HPDE6-E6E7 (cell line): ENCODE measurements around the gene RHOT1.
"Not testable (repeated sequence)": the region's sequence is repeated elsewhere in the genome, so short reads cannot be mapped to it uniquely, and the experiment has no call there.

Experiments used
- DNase-seq: peaks from one replicate; pipeline ENCODE4 v3.0.0; 2011; ENCODE audit warnings: missing footprints; ENCODE audit errors: extremely low spot score

Gene RHOT1

GRCh38 chr17:32142038-32142856 is at the start of gene RHOT1:
RHOT1 (plus strand) TSS chr17:32142502; CDS start chr17:32142693, 191 bp downstream.
- DNase-seq, result peak; percentile 72

DNA sequence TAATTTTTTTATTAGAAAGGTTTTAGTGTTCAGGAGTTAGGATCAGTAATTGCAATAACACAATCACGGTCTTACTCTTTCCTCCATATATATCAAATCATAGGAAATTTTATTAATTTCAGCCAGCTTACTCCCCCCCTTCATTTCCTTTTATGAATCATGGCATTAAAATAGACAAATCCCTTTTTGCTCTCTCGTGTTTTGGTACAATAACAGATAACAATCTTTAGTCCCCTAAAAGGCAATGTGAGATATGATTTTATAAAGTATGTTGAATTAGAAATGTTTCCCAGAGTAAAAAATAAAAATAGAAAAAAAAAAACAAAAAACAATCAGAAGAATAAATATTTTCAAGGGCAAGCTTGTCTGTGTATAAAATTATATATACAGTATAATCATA is 42.6 kb upstream of the RHOT1 start:
- no peak for DNase-seq

DNA sequence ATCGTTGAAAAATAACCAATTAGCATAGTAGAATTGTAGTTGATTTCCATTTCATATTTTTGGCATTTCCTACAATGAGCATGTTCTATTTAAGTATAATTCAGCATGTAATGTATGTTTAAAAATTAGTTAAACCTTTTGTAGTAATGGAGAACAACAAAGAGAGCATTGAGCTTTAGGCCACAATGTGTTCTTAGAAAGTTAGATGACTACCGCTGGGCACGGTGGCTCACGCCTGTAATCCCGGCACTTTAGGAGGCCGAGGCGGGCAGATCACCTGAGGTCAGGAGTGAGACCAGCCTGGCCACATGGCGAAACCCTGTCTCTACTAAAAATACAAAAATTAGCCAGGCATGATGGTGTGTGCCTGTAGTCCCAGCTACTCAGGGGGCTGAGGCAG is 42.0 kb upstream of the RHOT1 start:
- DNase-seq, result not testable (repeated sequence)

GRCh38 chr17:32100971-32101631 is 41.2 kb upstream of the RHOT1 start:
- no peak for DNase-seq

- no peak for DNase-seq
Observed at GRCh38 chr17:32102172-32102571, 40.1 kb upstream of the RHOT1 start.

GRCh38 chr17:32102646-32103186 is 39.6 kb upstream of the RHOT1 start:
- DNase-seq, result no peak

GRCh38 chr17:32103476-32104113 is 38.7 kb upstream of the RHOT1 start:
- DNase-seq, result no peak

GRCh38 chr17:32104158-32104557 is 38.1 kb upstream of the RHOT1 start:
- DNase-seq, result no peak

- DNase-seq, result not testable (repeated sequence)
Observed at GRCh38 chr17:32106471-32106981, 35.8 kb upstream of the RHOT1 start.

DNA sequence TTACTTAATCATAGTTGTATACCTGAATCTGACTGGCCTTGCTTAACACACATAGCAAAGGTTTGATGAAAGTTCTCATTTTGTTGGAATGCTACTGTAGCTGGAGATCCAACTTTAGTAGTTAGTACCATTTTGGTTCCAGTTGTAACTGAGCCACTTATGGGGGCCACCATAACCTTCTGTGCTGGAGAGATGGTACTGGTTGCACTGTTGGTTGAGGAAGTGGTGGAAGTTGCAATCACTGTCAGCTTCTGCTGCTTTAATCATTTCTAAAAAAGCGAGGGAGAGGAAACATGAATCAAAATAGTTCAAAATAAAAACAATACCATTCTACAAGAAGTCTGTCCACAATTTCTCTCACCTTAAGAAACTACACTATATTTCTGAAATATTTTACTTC is 35.1 kb upstream of the RHOT1 start:
- not testable (repeated sequence) for DNase-seq

DNA sequence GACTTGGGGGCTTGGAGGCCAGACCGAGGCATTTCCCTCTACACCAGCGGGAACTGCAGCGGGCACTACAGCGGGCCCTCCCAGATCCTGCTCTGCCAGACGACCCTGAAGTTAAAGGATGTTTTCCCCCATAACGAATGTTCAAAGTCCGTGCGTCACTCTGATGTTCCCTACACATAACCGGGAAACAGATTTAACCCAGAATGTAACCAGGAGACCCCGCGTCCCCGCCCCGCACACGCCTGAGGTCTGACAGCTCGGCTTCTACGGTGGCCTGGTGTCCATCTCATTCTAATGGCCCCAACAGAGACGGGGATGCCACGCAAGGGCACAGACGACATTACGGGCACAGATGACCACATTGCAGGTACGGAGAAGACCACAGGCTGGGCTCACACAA is 31.7 kb upstream of the RHOT1 start:
- no peak for DNase-seq

GRCh38 chr17:32111141-32111771 is 31.0 kb upstream of the RHOT1 start:
- no peak for DNase-seq

- DNase-seq, result no peak
Observed at GRCh38 chr17:32112416-32112815, 29.9 kb upstream of the RHOT1 start.

DNA sequence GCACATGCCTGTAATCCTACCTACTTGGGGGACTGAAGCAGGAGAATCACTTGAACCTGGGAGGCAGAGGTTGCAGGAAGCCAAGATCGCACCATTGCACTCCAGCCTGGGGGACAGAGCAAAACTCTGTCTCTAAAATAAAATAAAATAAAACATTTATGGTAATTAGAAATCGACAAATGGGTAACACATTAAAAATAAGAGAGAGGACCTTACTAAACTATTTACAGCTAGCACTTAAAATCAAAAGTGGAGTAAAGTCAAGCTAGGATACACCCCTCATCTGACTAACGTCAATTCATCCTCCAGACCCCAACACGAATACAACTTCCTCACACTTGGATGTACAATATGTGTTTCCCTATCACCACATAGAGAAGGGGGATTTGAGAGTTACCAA is 27.8 kb upstream of the RHOT1 start:
- no peak for DNase-seq

DNA sequence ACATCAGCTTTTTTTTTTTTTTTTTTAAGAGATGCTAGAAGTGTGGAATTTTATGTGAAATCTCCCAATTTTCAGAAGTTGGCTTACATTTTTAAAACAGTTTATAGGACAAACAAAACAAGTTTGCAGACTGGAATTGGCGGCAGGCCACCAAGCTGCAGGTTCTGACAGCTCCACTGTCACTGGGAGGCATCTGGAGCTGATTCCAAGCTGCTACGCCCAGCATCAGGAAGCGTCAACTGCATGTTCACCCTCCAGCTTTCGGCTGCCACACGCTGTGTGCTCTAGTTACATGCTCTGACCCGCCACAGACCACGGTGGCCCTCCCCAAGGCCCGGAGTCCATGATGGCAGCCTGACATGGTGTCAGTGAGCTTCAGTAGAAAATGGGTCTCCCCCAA is 26.8 kb upstream of the RHOT1 start:
- not testable (repeated sequence) for DNase-seq

DNA sequence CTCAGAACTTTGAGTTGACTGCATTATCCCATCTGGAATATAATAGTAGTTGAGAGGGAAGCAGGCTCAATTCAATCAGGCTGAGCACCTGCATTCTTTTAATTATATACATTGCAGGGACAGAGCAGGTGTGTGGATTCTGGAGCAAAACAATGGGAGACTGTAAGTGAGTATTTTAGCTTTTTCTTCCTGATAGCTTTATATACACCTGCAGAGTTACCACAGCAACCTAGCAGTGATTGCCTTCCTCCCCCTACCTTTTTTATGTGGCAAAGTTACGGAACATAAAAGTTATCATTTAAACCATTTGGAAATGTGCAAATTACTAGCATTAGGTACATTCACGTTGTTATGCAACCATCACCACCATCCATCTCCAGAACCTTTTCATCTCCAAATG is 25.4 kb upstream of the RHOT1 start:
- DNase-seq, result no peak

DNA sequence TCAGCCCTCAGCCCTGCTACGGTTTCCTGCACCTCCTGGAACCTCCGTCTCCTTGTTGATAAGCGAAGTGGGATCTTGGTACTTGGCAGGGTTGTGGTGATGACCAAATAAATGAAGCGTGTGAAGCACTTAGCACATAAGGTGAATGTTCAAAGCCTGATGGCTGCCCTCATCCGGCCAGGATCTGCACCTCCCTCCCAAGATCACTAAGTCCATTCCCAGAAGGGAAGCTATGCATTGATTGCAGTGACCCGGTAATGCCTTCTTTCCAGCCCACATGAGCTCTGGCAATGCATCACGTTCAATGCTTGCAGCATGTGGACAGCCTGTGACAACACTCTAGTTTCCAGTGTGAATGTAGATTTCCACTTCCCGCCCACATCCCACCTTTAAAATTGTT is 24.9 kb upstream of the RHOT1 start:
- no peak for DNase-seq

DNA sequence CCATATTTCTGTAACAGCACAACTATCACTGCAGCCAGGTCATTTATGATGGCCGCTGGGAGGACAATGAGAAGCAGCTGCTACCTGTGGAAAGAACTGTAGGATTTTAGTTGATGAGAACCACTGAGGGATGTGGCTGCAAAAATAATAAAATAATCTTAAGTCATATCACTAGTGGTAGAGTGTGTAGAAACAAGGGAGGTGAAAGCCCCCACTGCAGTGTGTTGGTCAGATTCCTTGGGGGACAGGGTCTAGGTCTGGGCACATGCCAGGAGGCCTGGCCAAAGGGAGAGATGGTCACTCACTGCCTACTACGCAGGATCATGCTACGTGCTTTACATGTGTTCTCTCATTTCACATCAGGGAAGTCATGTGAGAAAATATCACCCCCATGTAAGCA is 24.2 kb upstream of the RHOT1 start:
- DNase-seq, result not testable (repeated sequence)

DNA sequence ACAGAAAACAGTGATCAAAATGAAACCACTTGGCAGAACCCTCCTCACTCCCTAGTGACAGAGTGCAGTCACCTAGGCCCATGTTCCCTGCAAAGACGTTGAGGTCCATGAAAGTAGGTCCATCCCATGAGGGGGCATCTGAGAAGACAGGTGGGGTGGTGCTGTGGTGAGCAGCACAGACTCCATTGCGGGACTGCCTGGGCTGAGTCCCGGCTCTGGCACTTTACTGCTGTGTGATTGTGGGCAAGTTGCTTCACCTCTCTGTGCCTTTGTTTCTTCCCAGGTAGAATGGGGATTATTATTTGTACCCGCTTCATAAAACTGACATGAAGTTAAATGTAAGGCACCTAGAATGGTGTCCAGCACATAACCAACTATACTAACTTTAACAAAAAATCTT is 23.5 kb upstream of the RHOT1 start:
- DNase-seq, result no peak

GRCh38 chr17:32120141-32120540 is 22.2 kb upstream of the RHOT1 start:
- no peak for DNase-seq

GRCh38 chr17:32120716-32121115 is 21.6 kb upstream of the RHOT1 start:
- no peak for DNase-seq

GRCh38 chr17:32123782-32124181 is 18.5 kb upstream of the RHOT1 start:
- no peak for DNase-seq
